A172 (cell line): ENCODE data around the gene INKA2. TPM values are rescaled to one million over a fixed set of nuclear protein-coding genes. Genes with fewer than 3 reads are reported as not detected.
"Not testable (repeated sequence)": the region's sequence is repeated elsewhere in the genome, so short reads cannot be mapped to it uniquely, and the experiment has no call there.

Experiments used
- DNase-seq: peaks from one replicate; pipeline ENCODE4 v3.0.0-alpha.2; 2015; ENCODE audit warnings: low spot score
- total RNA-seq: library from RNA; depleted of rRNA; stranded (reverse); fragments of >200 nt; shearing (Covaris generic); gene quantifications from 2 replicates; pipeline ENCODE4 v1.2.3, GENCODE V29; 2014

Gene INKA2
- total RNA-seq, 1 experiment from 2014 or later, result not detected

GRCh38 chr1:111750856-111751255, 11.7 kb upstream of the INKA2 start:
- DNase-seq, result no peak

GRCh38 chr1:111749628-111750027, 10.4 kb upstream of the INKA2 start:
- no peak for DNase-seq

- DNase-seq, result no peak
Measured at GRCh38 chr1:111747947-111748346, 8.8 kb upstream of the INKA2 start.

GRCh38 chr1:111747282-111747734, 8.1 kb upstream of the INKA2 start:
- peak; percentile 76 for DNase-seq

- no peak for DNase-seq
Measured at GRCh38 chr1:111746614-111746999, 7.4 kb upstream of the INKA2 start.

- no peak for DNase-seq
Measured at GRCh38 chr1:111745675-111746613, 6.7 kb upstream of the INKA2 start.

GRCh38 chr1:111743679-111744101, 4.5 kb upstream of the INKA2 start:
- DNase-seq, result no peak

- no peak for DNase-seq
Measured at GRCh38 chr1:111742938-111743549, 3.8 kb upstream of the INKA2 start.

- not testable (repeated sequence) for DNase-seq
Measured at GRCh38 chr1:111742292-111742691, 3.1 kb upstream of the INKA2 start.

- DNase-seq, result peak; percentile 13
Measured at GRCh38 chr1:111739925-111740765, 950 bp upstream of the INKA2 start.

GRCh38 chr1:111738436-111739193, 580 bp downstream of the INKA2 start:
- DNase-seq, result peak; percentile 23

GRCh38 chr1:111738133-111738435, 1.1 kb downstream of the INKA2 start:
- DNase-seq, result no peak

- no peak for DNase-seq
Measured at GRCh38 chr1:111737216-111738132, 1.7 kb downstream of the INKA2 start.

- no peak for DNase-seq
Measured at GRCh38 chr1:111736548-111737215, 2.5 kb downstream of the INKA2 start.

- no peak for DNase-seq
Measured at GRCh38 chr1:111735858-111736544, 3.2 kb downstream of the INKA2 start.

- no peak for DNase-seq
Measured at GRCh38 chr1:111735321-111735720, 3.9 kb downstream of the INKA2 start.

- no peak for DNase-seq
Measured at GRCh38 chr1:111734856-111735255, 4.3 kb downstream of the INKA2 start.

- DNase-seq, result no peak
Measured at GRCh38 chr1:111734426-111734825, 4.8 kb downstream of the INKA2 start.

GRCh38 chr1:111733992-111734341, 5.2 kb downstream of the INKA2 start:
- DNase-seq, result no peak
